ENCODE measurements around the gene KSR1.
"Not testable (repeated sequence)": the region's sequence is repeated elsewhere in the genome, so short reads cannot be mapped to it uniquely, and the experiment has no call there.

KSR1 gene

GRCh38 chr17:27420211-27420950 is 35.9 kb upstream of the KSR1 start:
- H3K4me3 ChIP-seq (ENCODE audit: low read length): no peak overlapping the region
- no peak overlapping the region for H3K9ac ChIP-seq (ENCODE audit: low read length)
- H3K36me3 ChIP-seq (ENCODE audit: control insufficient read depth, insufficient read depth, low read length): no peaks in the 10 kb centered on the region
- H3K27me3 ChIP-seq (ENCODE audit: control insufficient read depth, insufficient read depth, low read length): no peaks in the 10 kb centered on the region
- no peak overlapping the region for H3K27ac ChIP-seq (ENCODE audit: low read depth, low read length)
- H3K4me1 ChIP-seq (ENCODE audit: control insufficient read depth, insufficient read depth, low read length): no peaks in the 10 kb centered on the region

GRCh38 chr17:27421111-27421510 is 35.1 kb upstream of the KSR1 start:
- no peak overlapping the region for H3K4me3 ChIP-seq (ENCODE audit: low read length)

GRCh38 chr17:27421626-27422025 is 34.6 kb upstream of the KSR1 start:
- not testable (repeated sequence) for H3K4me1 ChIP-seq (ENCODE audit: control insufficient read depth, insufficient read depth, low read length); H3K27me3 ChIP-seq (ENCODE audit: control insufficient read depth, insufficient read depth, low read length); H3K4me3 ChIP-seq (ENCODE audit: low read length); H3K9ac ChIP-seq (ENCODE audit: low read length); H3K36me3 ChIP-seq (ENCODE audit: control insufficient read depth, insufficient read depth, low read length); H3K27ac ChIP-seq (ENCODE audit: low read depth, low read length)

More at GRCh38 chr17:27421111-27421510, 35.1 kb upstream of the KSR1 start:
- H3K27me3 ChIP-seq (ENCODE audit: control insufficient read depth, insufficient read depth, low read length): no peaks in the 10 kb centered on the region
- no peak overlapping the region for H3K27ac ChIP-seq (ENCODE audit: low read depth, low read length)
- no peaks in the 10 kb centered on the region for H3K4me1 ChIP-seq (ENCODE audit: control insufficient read depth, insufficient read depth, low read length)
- no peaks in the 10 kb centered on the region for H3K36me3 ChIP-seq (ENCODE audit: control insufficient read depth, insufficient read depth, low read length)
- no peak overlapping the region for H3K9ac ChIP-seq (ENCODE audit: low read length)

GRCh38 chr17:27422601-27423000 is 33.6 kb upstream of the KSR1 start:
- no peak overlapping the region for H3K4me3 ChIP-seq (ENCODE audit: low read length)
- H3K27me3 ChIP-seq (ENCODE audit: control insufficient read depth, insufficient read depth, low read length): no peaks in the 10 kb centered on the region
- H3K4me1 ChIP-seq (ENCODE audit: control insufficient read depth, insufficient read depth, low read length): no peaks in the 10 kb centered on the region
- H3K27ac ChIP-seq (ENCODE audit: low read depth, low read length): no peak overlapping the region
- no peaks in the 10 kb centered on the region for H3K36me3 ChIP-seq (ENCODE audit: control insufficient read depth, insufficient read depth, low read length)
- no peak overlapping the region for H3K9ac ChIP-seq (ENCODE audit: low read length)

GRCh38 chr17:27423651-27424050 is 32.6 kb upstream of the KSR1 start:
- no peak overlapping the region for H3K9ac ChIP-seq (ENCODE audit: low read length)
- no peaks in the 10 kb centered on the region for H3K36me3 ChIP-seq (ENCODE audit: control insufficient read depth, insufficient read depth, low read length)

GRCh38 chr17:27424516-27424915 is 31.7 kb upstream of the KSR1 start:
- no peak overlapping the region for H3K27ac ChIP-seq (ENCODE audit: low read depth, low read length)

More at GRCh38 chr17:27423651-27424050, 32.6 kb upstream of the KSR1 start:
- Histone ChIP-seq H3K4me3 (ENCODE audit: low read length) (no peak overlapping the region), H3K4me1 (ENCODE audit: control insufficient read depth, insufficient read depth, low read length) (no peaks in the 10 kb centered on the region), H3K27me3 (ENCODE audit: control insufficient read depth, insufficient read depth, low read length) (no peaks in the 10 kb centered on the region), H3K27ac (ENCODE audit: low read depth, low read length) (no peak overlapping the region)

GRCh38 chr17:27424941-27425340 is 31.3 kb upstream of the KSR1 start:
- Histone ChIP-seq H3K36me3 (ENCODE audit: control insufficient read depth, insufficient read depth, low read length) (no peaks in the 10 kb centered on the region), H3K9ac (ENCODE audit: low read length) (no peak overlapping the region), H3K27ac (ENCODE audit: low read depth, low read length) (no peak overlapping the region), H3K4me1 (ENCODE audit: control insufficient read depth, insufficient read depth, low read length) (no peaks in the 10 kb centered on the region), H3K27me3 (ENCODE audit: control insufficient read depth, insufficient read depth, low read length) (no peaks in the 10 kb centered on the region), H3K4me3 (ENCODE audit: low read length) (no peak overlapping the region)

More at GRCh38 chr17:27424516-27424915, 31.7 kb upstream of the KSR1 start:
- no peaks in the 10 kb centered on the region for H3K27me3 ChIP-seq (ENCODE audit: control insufficient read depth, insufficient read depth, low read length)
- H3K9ac ChIP-seq (ENCODE audit: low read length): no peak overlapping the region
- no peaks in the 10 kb centered on the region for H3K36me3 ChIP-seq (ENCODE audit: control insufficient read depth, insufficient read depth, low read length)
- H3K4me3 ChIP-seq (ENCODE audit: low read length): no peak overlapping the region
- H3K4me1 ChIP-seq (ENCODE audit: control insufficient read depth, insufficient read depth, low read length): no peaks in the 10 kb centered on the region

GRCh38 chr17:27425571-27425970 is 30.7 kb upstream of the KSR1 start:
- not testable (repeated sequence) for H3K4me1 ChIP-seq (ENCODE audit: control insufficient read depth, insufficient read depth, low read length); H3K36me3 ChIP-seq (ENCODE audit: control insufficient read depth, insufficient read depth, low read length); H3K9ac ChIP-seq (ENCODE audit: low read length); H3K27me3 ChIP-seq (ENCODE audit: control insufficient read depth, insufficient read depth, low read length); H3K27ac ChIP-seq (ENCODE audit: low read depth, low read length); H3K4me3 ChIP-seq (ENCODE audit: low read length)

GRCh38 chr17:27425991-27426390 is 30.3 kb upstream of the KSR1 start:
- H3K27ac ChIP-seq (ENCODE audit: low read depth, low read length): no peak overlapping the region
- no peak overlapping the region for H3K4me3 ChIP-seq (ENCODE audit: low read length)
- H3K36me3 ChIP-seq (ENCODE audit: control insufficient read depth, insufficient read depth, low read length): no peaks in the 10 kb centered on the region
- no peak overlapping the region for H3K9ac ChIP-seq (ENCODE audit: low read length)
- no peaks in the 10 kb centered on the region for H3K27me3 ChIP-seq (ENCODE audit: control insufficient read depth, insufficient read depth, low read length)
- H3K4me1 ChIP-seq (ENCODE audit: control insufficient read depth, insufficient read depth, low read length): no peaks in the 10 kb centered on the region

- H3K9ac ChIP-seq (ENCODE audit: low read length); H3K27me3 ChIP-seq (ENCODE audit: control insufficient read depth, insufficient read depth, low read length); H3K36me3 ChIP-seq (ENCODE audit: control insufficient read depth, insufficient read depth, low read length); H3K4me3 ChIP-seq (ENCODE audit: low read length); H3K4me1 ChIP-seq (ENCODE audit: control insufficient read depth, insufficient read depth, low read length); H3K27ac ChIP-seq (ENCODE audit: low read depth, low read length): not testable (repeated sequence)
These were observed 29.8 kb upstream of the KSR1 start for GRCh38 chr17:27426471-27426870.

- not testable (repeated sequence) for H3K4me3 ChIP-seq (ENCODE audit: low read length); H3K27me3 ChIP-seq (ENCODE audit: control insufficient read depth, insufficient read depth, low read length); H3K4me1 ChIP-seq (ENCODE audit: control insufficient read depth, insufficient read depth, low read length); H3K27ac ChIP-seq (ENCODE audit: low read depth, low read length); H3K9ac ChIP-seq (ENCODE audit: low read length); H3K36me3 ChIP-seq (ENCODE audit: control insufficient read depth, insufficient read depth, low read length)
These were observed 28.9 kb upstream of the KSR1 start for GRCh38 chr17:27427166-27427862.

GRCh38 chr17:27428781-27429505 is 27.3 kb upstream of the KSR1 start:
- no peak overlapping the region for H3K4me3 ChIP-seq (ENCODE audit: low read length)
- no peak overlapping the region for H3K27ac ChIP-seq (ENCODE audit: low read depth, low read length)
- no peaks in the 10 kb centered on the region for H3K27me3 ChIP-seq (ENCODE audit: control insufficient read depth, insufficient read depth, low read length)
- H3K9ac ChIP-seq (ENCODE audit: low read length): no peak overlapping the region
- H3K36me3 ChIP-seq (ENCODE audit: control insufficient read depth, insufficient read depth, low read length): no peaks in the 10 kb centered on the region
- no peaks in the 10 kb centered on the region for H3K4me1 ChIP-seq (ENCODE audit: control insufficient read depth, insufficient read depth, low read length)
